NT2/D1 (cell line): ENCODE results near the gene SGIP1.

Experiments used
- DNase-seq: peaks from one replicate; pipeline ENCODE4 v3.0.0-alpha.2; 2011; ENCODE audit warnings: low read depth, low spot score
- H3K27me3 ChIP-seq: 2 replicates; pipeline ENCODE4 v1.6.0; 2011; ENCODE audit warnings: mild to moderate bottlenecking; ENCODE audit not compliant: insufficient read length, insufficient read depth
- H3K36me3 ChIP-seq: 2 replicates; pipeline ENCODE4 v1.6.1; 2011; ENCODE audit warnings: mild to moderate bottlenecking, low read length, mixed read lengths; ENCODE audit not compliant: insufficient read depth, insufficient read length
- H3K4me1 ChIP-seq: 2 replicates; pipeline ENCODE4 v1.5.1; 2011; ENCODE audit not compliant: insufficient read depth, insufficient read length
- H3K4me3 ChIP-seq: 2 replicates; pipeline ENCODE4 v1.5.1; 2011; ENCODE audit warnings: low read depth; ENCODE audit not compliant: insufficient read length
- H3K9ac ChIP-seq: 2 replicates; pipeline ENCODE4 v1.6.0; 2011; ENCODE audit warnings: low read depth; ENCODE audit not compliant: insufficient read length
- H3K9me3 ChIP-seq: 2 replicates; pipeline ENCODE4 v1.5.1; 2011; ENCODE audit warnings: mild to moderate bottlenecking, low read length; ENCODE audit not compliant: insufficient read depth
- SUZ12 ChIP-seq: IDR thresholded peaks from 2 replicates; pipeline ENCODE4 v1.6.1; 2011; ENCODE audit not compliant: insufficient read length, insufficient read depth; ENCODE audit errors: extremely low read depth
- YY1 ChIP-seq: IDR thresholded peaks from 2 replicates; pipeline ENCODE4 v1.6.1; 2011; ENCODE audit not compliant: insufficient read length, insufficient read depth
- ZNF274 ChIP-seq: IDR thresholded peaks from 2 replicates; pipeline ENCODE4 v1.6.1; 2011; ENCODE audit warnings: mild to moderate bottlenecking, low read depth, low read length

The SGIP1 gene

GRCh38 chr1:66533804-66534740 lies at the start of gene SGIP1:
TSS of gene SGIP1 (plus strand) at chr1:66534153. CDS start at chr1:66534359, 206 bp downstream.
- H3K9me3 ChIP-seq: no peaks in the 10 kb centered on the region
- no peaks in the 10 kb centered on the region for H3K4me1 ChIP-seq
- H3K4me3 ChIP-seq: peak within 1 kb of the TSS; percentile 46
- peak; percentile 28 for DNase-seq
- no peaks in the 10 kb centered on the region for H3K36me3 ChIP-seq
- peak within 1 kb of the TSS; percentile 69 for H3K9ac ChIP-seq
- H3K27me3 ChIP-seq: peaks cover 53% of the 10 kb centered on the region
- TF ChIP-seq SUZ12: no peak
- no peak for TF ChIP-seq ZNF274
- no peak for TF ChIP-seq YY1

- Histone ChIP-seq H3K36me3 (no peaks in the 10 kb centered on the region), H3K9ac (no peak overlapping the region), H3K4me3 (no peak overlapping the region), H3K27me3 (no peaks in the 10 kb centered on the region), H3K9me3 (no peaks in the 10 kb centered on the region), H3K4me1 (no peaks in the 10 kb centered on the region)
- TF ChIP-seq ZNF274 (no peak), SUZ12 (no peak), YY1 (no peak)
- no peak for DNase-seq
These were observed 44.8 kb upstream of the SGIP1 start for GRCh38 chr1:66489151-66489550.

- Histone ChIP-seq H3K9me3 (no peaks in the 10 kb centered on the region), H3K36me3 (no peaks in the 10 kb centered on the region), H3K9ac (no peak overlapping the region), H3K27me3 (no peaks in the 10 kb centered on the region), H3K4me1 (no peaks in the 10 kb centered on the region), H3K4me3 (no peak overlapping the region)
- no peak for TF ChIP-seq ZNF274
- TF ChIP-seq YY1: no peak
- no peak for TF ChIP-seq SUZ12
- no peak for DNase-seq
These were observed 43.9 kb upstream of the SGIP1 start for GRCh38 chr1:66489972-66490601.

GRCh38 chr1:66490816-66491215 lies 43.1 kb upstream of the SGIP1 start:
- Histone ChIP-seq H3K9me3 (no peaks in the 10 kb centered on the region), H3K27me3 (no peaks in the 10 kb centered on the region), H3K4me3 (no peak overlapping the region), H3K4me1 (no peaks in the 10 kb centered on the region), H3K36me3 (no peaks in the 10 kb centered on the region), H3K9ac (no peak overlapping the region)
- no peak for DNase-seq
- no peak for TF ChIP-seq YY1
- no peak for TF ChIP-seq ZNF274
- TF ChIP-seq SUZ12: no peak

GRCh38 chr1:66492424-66492823 lies 41.5 kb upstream of the SGIP1 start:
- TF ChIP-seq ZNF274 (no peak), YY1 (no peak), SUZ12 (no peak)
- Histone ChIP-seq H3K36me3 (no peaks in the 10 kb centered on the region), H3K27me3 (no peaks in the 10 kb centered on the region)

GRCh38 chr1:66493731-66494130 lies 40.2 kb upstream of the SGIP1 start:
- Histone ChIP-seq H3K36me3 (no peaks in the 10 kb centered on the region), H3K9ac (no peak overlapping the region), H3K27me3 (no peaks in the 10 kb centered on the region), H3K9me3 (no peaks in the 10 kb centered on the region), H3K4me3 (no peak overlapping the region), H3K4me1 (no peaks in the 10 kb centered on the region)
- no peak for DNase-seq
- TF ChIP-seq YY1 (no peak), SUZ12 (no peak), ZNF274 (no peak)

More at GRCh38 chr1:66492424-66492823, 41.5 kb upstream of the SGIP1 start:
- Histone ChIP-seq H3K4me3 (no peak overlapping the region), H3K9ac (no peak overlapping the region), H3K9me3 (no peaks in the 10 kb centered on the region), H3K4me1 (no peaks in the 10 kb centered on the region)
- DNase-seq: no peak

- no peaks in the 10 kb centered on the region for H3K4me1 ChIP-seq
- DNase-seq: no peak
- TF ChIP-seq ZNF274 (no peak), SUZ12 (no peak), YY1 (no peak)
These were observed 39.5 kb upstream of the SGIP1 start for GRCh38 chr1:66494482-66494881.

More at GRCh38 chr1:66494482-66494881, 39.5 kb upstream of the SGIP1 start:
- Histone ChIP-seq H3K4me3 (no peak overlapping the region), H3K9ac (no peak overlapping the region), H3K36me3 (no peaks in the 10 kb centered on the region), H3K9me3 (no peaks in the 10 kb centered on the region), H3K27me3 (no peaks in the 10 kb centered on the region)
